ENCODE results near the gene LENG9. TPM values are rescaled to one million over a fixed set of nuclear protein-coding genes. Genes with fewer than 3 reads are reported as not detected.

LENG9 gene
- total and polyA plus RNA-seq, 10 donors, result 1.7 to 8.3 (median 4.9) TPM

DNA sequence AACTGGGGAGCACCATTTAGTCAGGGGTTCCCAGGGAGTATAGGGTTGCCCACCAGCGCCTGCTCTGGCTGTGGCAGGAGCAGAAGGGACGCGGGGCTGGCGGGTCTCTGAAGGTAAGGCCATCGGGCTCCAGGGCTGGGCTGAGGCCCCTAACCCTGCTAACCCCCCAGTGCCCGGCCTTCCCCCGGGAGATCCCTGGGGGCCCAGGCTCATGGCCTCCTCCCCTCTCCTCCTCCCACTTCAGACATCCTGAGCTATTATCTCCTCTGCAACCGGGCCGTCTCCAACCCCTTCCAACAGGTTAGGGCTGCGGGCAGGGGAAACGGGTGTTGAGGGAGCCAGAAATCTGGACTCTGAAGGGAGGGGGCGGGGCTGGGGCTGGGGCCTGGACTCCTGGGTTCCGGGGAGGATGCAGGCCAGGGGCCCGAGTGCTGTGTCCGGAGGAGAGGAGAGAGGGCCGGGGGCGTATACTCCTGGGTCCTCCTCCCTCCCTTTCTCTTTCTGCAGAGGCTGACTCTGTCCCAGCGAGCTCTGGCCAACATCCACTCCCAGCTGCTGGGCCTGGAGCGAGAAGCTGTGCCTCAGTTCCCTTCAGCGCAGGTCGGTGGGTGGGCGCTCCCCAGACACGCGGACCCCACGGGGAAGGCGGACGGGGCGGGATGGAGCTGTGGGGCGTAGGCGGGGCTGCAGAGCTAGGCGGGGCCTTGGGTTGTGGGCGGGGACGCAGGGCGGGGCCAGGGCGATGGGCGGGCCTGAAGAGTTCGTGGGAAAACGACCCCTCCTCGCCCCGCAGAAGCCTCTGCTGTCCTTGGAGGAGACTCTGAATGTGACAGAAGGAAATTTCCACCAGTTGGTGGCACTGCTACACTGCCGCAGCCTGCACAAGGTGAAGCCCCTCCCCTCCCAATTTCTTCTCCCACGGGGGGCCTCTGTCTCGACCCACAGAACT, 33.0 kb downstream of the LENG9 start:
- Histone ChIP-seq H3K27ac (no peak overlapping the region), H3K27me3 (replicated peaks in 1 of 7) (peaks cover 0 to 59% (median 32%) of the 10 kb centered on the region in 7 donors), H3K4me1 (peaks cover 0 to 38% (median 20%) of the 10 kb centered on the region in 6 donors), H3K36me3 (no peaks in the 10 kb centered on the region), H3K9me3 (no peaks in the 10 kb centered on the region), H3K4me3 (peak overlapping the region in 6 of 8 donors; percentile 19 to 64 (median 28))
- peak; percentile 46 to 74 (median 54) for TF ChIP-seq POLR2AphosphoS5 (IDR thresholded peaks at IDR 0.05)
- TF ChIP-seq, protein P1, sequence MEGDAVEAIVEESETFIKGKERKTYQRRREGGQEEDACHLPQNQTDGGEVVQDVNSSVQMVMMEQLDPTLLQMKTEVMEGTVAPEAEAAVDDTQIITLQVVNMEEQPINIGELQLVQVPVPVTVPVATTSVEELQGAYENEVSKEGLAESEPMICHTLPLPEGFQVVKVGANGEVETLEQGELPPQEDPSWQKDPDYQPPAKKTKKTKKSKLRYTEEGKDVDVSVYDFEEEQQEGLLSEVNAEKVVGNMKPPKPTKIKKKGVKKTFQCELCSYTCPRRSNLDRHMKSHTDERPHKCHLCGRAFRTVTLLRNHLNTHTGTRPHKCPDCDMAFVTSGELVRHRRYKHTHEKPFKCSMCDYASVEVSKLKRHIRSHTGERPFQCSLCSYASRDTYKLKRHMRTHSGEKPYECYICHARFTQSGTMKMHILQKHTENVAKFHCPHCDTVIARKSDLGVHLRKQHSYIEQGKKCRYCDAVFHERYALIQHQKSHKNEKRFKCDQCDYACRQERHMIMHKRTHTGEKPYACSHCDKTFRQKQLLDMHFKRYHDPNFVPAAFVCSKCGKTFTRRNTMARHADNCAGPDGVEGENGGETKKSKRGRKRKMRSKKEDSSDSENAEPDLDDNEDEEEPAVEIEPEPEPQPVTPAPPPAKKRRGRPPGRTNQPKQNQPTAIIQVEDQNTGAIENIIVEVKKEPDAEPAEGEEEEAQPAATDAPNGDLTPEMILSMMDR (IDR thresholded peaks at IDR 0.05 in 8 of 11, conservative IDR thresholded peaks at IDR 0.05 in 3 of 11), result peak in 1 of 11 experiments; percentile 21
- TF ChIP-seq POLR2A (IDR thresholded peaks at IDR 0.05), result no peak
- intact Hi-C loops (cut with DNase I; ENCODE audit: low total_unique reads), result no loop called here
- 4 to 12% (median 7%) methylated on average over 20 to 43 of the region's 43 CpGs for WGBS, 5 donors
- peak; percentile 86 for DNase-seq

DNA sequence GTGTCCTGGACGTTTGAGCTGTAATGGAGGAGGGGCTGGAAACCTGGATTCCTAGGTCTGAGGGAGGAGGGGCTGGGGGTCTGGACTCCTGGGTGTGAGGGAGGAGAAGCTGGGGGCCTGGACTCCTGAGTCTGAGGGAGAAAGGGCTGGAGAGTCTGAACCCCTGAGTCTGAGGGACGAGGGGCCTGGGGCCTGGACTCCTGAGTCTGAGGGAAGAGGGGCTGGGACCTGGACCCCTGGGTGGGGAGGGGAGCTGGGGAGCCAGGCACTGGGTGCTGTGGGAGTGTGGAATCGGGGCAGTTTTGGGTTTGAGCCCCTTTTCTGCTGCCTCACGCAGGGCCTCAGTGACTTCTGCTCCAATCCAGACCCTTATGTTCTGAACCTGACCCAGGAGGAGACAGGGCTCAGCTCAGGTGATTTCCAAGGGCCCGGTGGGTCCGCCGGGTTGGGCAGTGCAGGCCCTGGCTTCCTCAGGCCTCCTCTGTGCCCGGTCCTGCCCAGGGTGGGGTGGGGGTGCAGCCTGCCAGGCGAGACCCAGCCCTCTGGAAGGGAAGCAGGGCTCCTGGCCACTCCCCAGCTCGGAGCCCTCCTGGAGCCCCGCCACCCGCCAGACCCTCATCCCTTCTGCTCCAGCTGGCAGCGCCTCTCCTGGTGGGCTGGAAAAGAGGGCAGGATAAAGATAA, 33.9 kb downstream of the LENG9 start:
- H3K4me3 ChIP-seq, result no peak overlapping the region
- peaks cover 0 to 29% (median 15%) of the 10 kb centered on the region in 6 donors for H3K4me1 ChIP-seq
- no peak overlapping the region for H3K27ac ChIP-seq
- peaks cover 0 to 68% (median 40%) of the 10 kb centered on the region in 7 donors for H3K27me3 ChIP-seq (replicated peaks in 1 of 7)
- no peaks in the 10 kb centered on the region for H3K36me3 ChIP-seq
- no peaks in the 10 kb centered on the region for H3K9me3 ChIP-seq
- TF ChIP-seq POLR2AphosphoS5 (IDR thresholded peaks at IDR 0.05) (peak in 1 of 3 donors; percentile 47), POLR2A (IDR thresholded peaks at IDR 0.05) (no peak)
- TF ChIP-seq, protein P1 (IDR thresholded peaks at IDR 0.05 in 8 of 11, conservative IDR thresholded peaks at IDR 0.05 in 3 of 11), result no peak
- DNase-seq, result no peak
- intact Hi-C loops (cut with DNase I; ENCODE audit: low total_unique reads), result no loop called here
- 44 to 67% (median 60%) methylated on average over 8 to 13 of the region's 13 CpGs for WGBS, 5 donors

DNA sequence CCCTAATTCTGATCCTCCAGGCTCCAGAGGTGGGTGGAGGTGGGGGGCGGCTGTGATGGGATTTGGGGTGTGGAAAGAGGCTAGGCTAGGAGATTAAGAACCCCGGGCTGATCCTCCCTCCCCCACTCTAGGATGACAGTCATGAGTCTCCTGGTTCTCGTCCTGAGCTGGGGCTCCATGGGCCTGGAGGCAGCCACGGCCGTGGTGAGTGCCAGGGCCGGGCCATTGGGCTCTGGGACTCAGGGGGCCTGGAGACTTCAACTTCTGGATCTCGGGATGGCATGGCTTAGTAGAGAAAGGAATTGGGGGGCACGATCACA, 34.4 kb downstream of the LENG9 start:
- intact Hi-C loops (cut with DNase I; ENCODE audit: low total_unique reads), result no loop called here
- no peak overlapping the region for H3K27ac ChIP-seq
- H3K27me3 ChIP-seq (replicated peaks in 1 of 7), result peaks cover 0 to 74% (median 42%) of the 10 kb centered on the region in 7 donors
- no peak for TF ChIP-seq POLR2A (IDR thresholded peaks at IDR 0.05)
- TF ChIP-seq POLR2AphosphoS5 (IDR thresholded peaks at IDR 0.05), result no peak
- TF ChIP-seq, protein P1 (IDR thresholded peaks at IDR 0.05 in 8 of 11, conservative IDR thresholded peaks at IDR 0.05 in 3 of 11), result no peak
- no peaks in the 10 kb centered on the region for H3K36me3 ChIP-seq
- no peaks in the 10 kb centered on the region for H3K9me3 ChIP-seq
- H3K4me1 ChIP-seq, result peaks cover 0 to 23% (median 13%) of the 10 kb centered on the region in 6 donors
- no peak for DNase-seq
- WGBS, 5 donors, result 63 to 74% (median 69%) methylated on average over 5 to 8 of the region's 8 CpGs
- H3K4me3 ChIP-seq, result no peak overlapping the region
